ENCODE data around the gene UBE2S. TPM values are rescaled to one million over a fixed set of nuclear protein-coding genes. Genes with fewer than 3 reads are reported as not detected.

UBE2S gene
- total RNA-seq, 8 experiments from 2014 or later: 21.5 to 86.6 (median 37.8) TPM

DNA sequence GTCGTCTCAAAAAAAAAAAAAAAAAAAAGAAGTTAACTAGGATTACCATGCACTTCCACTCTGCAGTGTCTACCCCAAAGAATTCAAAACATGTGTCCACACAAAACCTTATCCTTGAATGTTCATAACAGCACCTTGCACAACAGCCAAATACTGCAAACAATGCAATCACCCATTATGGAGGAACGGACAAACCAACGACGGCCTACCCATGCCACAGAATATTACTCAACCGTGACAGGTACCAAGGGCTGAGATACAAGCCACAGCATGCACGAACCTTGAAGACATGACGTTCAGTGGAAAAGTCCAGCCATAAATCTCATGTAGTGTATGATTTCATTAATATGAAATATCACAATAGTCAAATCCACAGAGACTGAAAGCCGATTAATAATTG lies 38.5 kb upstream of the UBE2S start:
- in situ Hi-C loops (cut with MboI; ENCODE audit: low pct_unique_long_range_greater_than_20kb in 2 of 9, low sequenced_read_pairs in 9 of 9, unreplicated experiment in 9 of 9): loop anchor here in 1 of 9 experiments (25.0 kb wide), 1 partner anchor 309 kb away; the partner anchor contains the start of gene TNNT1
- H3K4me1 ChIP-seq (replicated peaks in 1 of 2): peaks cover 33 to 43% of the 10 kb centered on the region in 2 donors
- H3K4me3 ChIP-seq: no peak overlapping the region
- H3K27ac ChIP-seq: no peak overlapping the region
- no peak for ATAC-seq (replicated peaks in 6 of 8)
- 0 to 100% (median 56%) methylated on average over 1 to 8 of the region's 8 CpGs; no CpG with 5 or more reads in 2 of the 10 experiments for whole genome bisulfite sequencing, 10 experiments

- Histone ChIP-seq H3K4me1 (replicated peaks in 1 of 2) (peaks cover 36 to 46% of the 10 kb centered on the region in 2 donors), H3K27ac (no peak overlapping the region), H3K4me3 (no peak overlapping the region)
- in situ Hi-C loops (cut with MboI; ENCODE audit: low pct_unique_long_range_greater_than_20kb in 2 of 9, low sequenced_read_pairs in 9 of 9, unreplicated experiment in 9 of 9): loop anchor here in 1 of 9 experiments (25.0 kb wide), 1 partner anchor 307 kb away; the partner anchor contains the start of gene TNNT1
- ATAC-seq (replicated peaks in 6 of 8): no peak
- WGBS, 10 experiments: 14 to 75% (median 55%) methylated on average over 1 to 9 of the region's 11 CpGs; no CpG with 5 or more reads in 4 of the 10 experiments
Measured at GRCh38 chr19:55444646-55445045, 37.1 kb upstream of the UBE2S start.

- H3K4me3 ChIP-seq: no peak overlapping the region
- peaks cover 33 to 41% of the 10 kb centered on the region in 2 donors for H3K4me1 ChIP-seq (replicated peaks in 1 of 2)
- in situ Hi-C loops (cut with MboI; ENCODE audit: low pct_unique_long_range_greater_than_20kb in 2 of 9, low sequenced_read_pairs in 9 of 9, unreplicated experiment in 9 of 9): loop anchor here in 1 of 9 experiments (25.0 kb wide), 1 partner anchor 307 kb away; the partner anchor contains the start of gene TNNT1
- no peak overlapping the region for H3K27ac ChIP-seq
- no peak for ATAC-seq (replicated peaks in 6 of 8)
- WGBS, 10 experiments: 10 to 69% (median 42%) methylated on average over 2 to 7 of the region's 18 CpGs; no CpG with 5 or more reads in 4 of the 10 experiments
Measured at GRCh38 chr19:55443824-55444480, 36.4 kb upstream of the UBE2S start.

- Histone ChIP-seq H3K4me1 (replicated peaks in 1 of 2) (peaks cover 33 to 41% of the 10 kb centered on the region in 2 donors), H3K27ac (no peak within 1 kb of the TSS), H3K4me3 (peak within 1 kb of the TSS; percentile 7 to 28 (median 14))
- in situ Hi-C loops (cut with MboI; ENCODE audit: low pct_unique_long_range_greater_than_20kb in 2 of 9, low sequenced_read_pairs in 9 of 9, unreplicated experiment in 9 of 9): loop anchor here in 1 of 9 experiments (25.0 kb wide), 1 partner anchor 306 kb away; the partner anchor contains the start of gene TNNT1
- 0 to 20% (median 2%) methylated on average over 1 to 8 of the region's 43 CpGs; no CpG with 5 or more reads in 3 of the 10 experiments for WGBS, 10 experiments
- ATAC-seq (replicated peaks in 6 of 8): peak in 5 of 8 experiments; percentile 26 to 65 (median 62)
Measured at GRCh38 chr19:55443045-55443823, 35.6 kb upstream of the UBE2S start, which contains the start of gene SHISA7. Gene SHISA7, minus strand, starts transcription at chr19:55443300. Its CDS starts 437 bp downstream, at chr19:55442863.

DNA sequence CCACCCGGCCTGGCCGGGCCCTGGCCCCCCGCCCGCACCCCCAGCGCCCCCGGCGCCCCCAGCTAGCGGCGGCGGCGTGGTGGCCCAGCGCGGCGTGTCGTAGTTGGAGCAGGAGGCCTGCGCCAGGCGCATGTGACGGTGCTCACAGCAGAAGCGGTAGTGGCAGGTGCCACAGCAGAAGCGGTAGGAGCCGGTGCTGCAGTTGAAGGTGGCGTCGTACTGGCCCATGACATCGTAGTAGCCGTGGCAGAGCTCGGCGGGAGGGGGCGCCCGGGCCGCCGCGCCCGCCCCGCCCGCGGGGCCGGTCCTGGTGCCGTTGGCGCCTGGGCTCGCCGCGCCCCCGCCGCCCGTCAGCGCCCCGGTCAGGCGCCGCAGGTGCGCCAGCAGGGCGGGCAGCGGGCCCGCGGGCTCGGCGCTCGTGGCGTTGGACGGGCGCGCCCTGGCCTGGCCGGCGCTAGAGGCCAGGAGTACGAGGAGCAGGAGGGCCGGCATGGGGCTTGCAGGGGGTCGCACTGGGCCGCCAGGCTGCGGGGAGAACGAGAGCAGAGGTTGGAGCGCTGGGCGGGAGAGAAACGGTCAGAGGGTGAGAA lies 34.9 kb upstream of the UBE2S start:
- 1% methylated on average over 12 of the region's 72 CpGs; no CpG with 5 or more reads in 9 of the 10 experiments for WGBS, 10 experiments

GRCh38 chr19:55441692-55442321 lies 34.2 kb upstream of the UBE2S start:
- Histone ChIP-seq H3K4me1 (replicated peaks in 1 of 2) (peaks cover 33 to 41% of the 10 kb centered on the region in 2 donors), H3K27ac (no peak overlapping the region), H3K4me3 (peak overlapping the region in 4 of 5 donors; percentile 3 to 28 (median 21))
- 0 to 30% (median 11%) methylated on average over 1 to 7 of the region's 39 CpGs for WGBS, 10 experiments
- in situ Hi-C loops (cut with MboI; ENCODE audit: low pct_unique_long_range_greater_than_20kb in 2 of 9, low sequenced_read_pairs in 9 of 9, unreplicated experiment in 9 of 9): loop anchor here in 1 of 9 experiments (25.0 kb wide), 1 partner anchor 305 kb away; the partner anchor contains the start of gene TNNT1
- peak in 6 of 8 experiments; percentile 6 to 19 (median 14) for ATAC-seq (replicated peaks in 6 of 8)

More for the DNA sequence above, 34.9 kb upstream of the UBE2S start:
- peaks cover 33 to 41% of the 10 kb centered on the region in 2 donors for H3K4me1 ChIP-seq (replicated peaks in 1 of 2)
- H3K4me3 ChIP-seq: peak overlapping the region in 4 of 5 donors; percentile 3 to 28 (median 21)
- in situ Hi-C loops (cut with MboI; ENCODE audit: low pct_unique_long_range_greater_than_20kb in 2 of 9, low sequenced_read_pairs in 9 of 9, unreplicated experiment in 9 of 9): loop anchor here in 1 of 9 experiments (25.0 kb wide), 1 partner anchor 305 kb away; the partner anchor contains the start of gene TNNT1
- peak; percentile 17 to 60 (median 41) for ATAC-seq (replicated peaks in 6 of 8)
- H3K27ac ChIP-seq: no peak overlapping the region

- no peak overlapping the region for H3K27ac ChIP-seq
- peaks cover 33 to 41% of the 10 kb centered on the region in 2 donors for H3K4me1 ChIP-seq (replicated peaks in 1 of 2)
- in situ Hi-C loops (cut with MboI; ENCODE audit: low pct_unique_long_range_greater_than_20kb in 2 of 9, low sequenced_read_pairs in 9 of 9, unreplicated experiment in 9 of 9): loop anchor here in 1 of 9 experiments (25.0 kb wide), 1 partner anchor 304 kb away; the partner anchor contains the start of gene TNNT1
- ATAC-seq (replicated peaks in 6 of 8): no peak
- 0 to 50% (median 20%) methylated on average over 1 to 13 of the region's 21 CpGs; no CpG with 5 or more reads in 2 of the 10 experiments for WGBS, 10 experiments
- no peak overlapping the region for H3K4me3 ChIP-seq
Measured at GRCh38 chr19:55441319-55441691, 33.7 kb upstream of the UBE2S start.

GRCh38 chr19:55440411-55441105 lies 33.0 kb upstream of the UBE2S start:
- 0 to 100% (median 5%) methylated on average over 1 to 10 of the region's 39 CpGs; no CpG with 5 or more reads in 5 of the 10 experiments for WGBS, 10 experiments
- in situ Hi-C loops (cut with MboI; ENCODE audit: low pct_unique_long_range_greater_than_20kb in 2 of 9, low sequenced_read_pairs in 9 of 9, unreplicated experiment in 9 of 9): loop anchor here in 1 of 9 experiments (25.0 kb wide), 1 partner anchor 303 kb away; the partner anchor contains the start of gene TNNT1
- no peak overlapping the region for H3K27ac ChIP-seq
- peak overlapping the region in 4 of 5 donors; percentile 9 to 21 (median 16) for H3K4me3 ChIP-seq
- H3K4me1 ChIP-seq (replicated peaks in 1 of 2): peaks cover 33 to 41% of the 10 kb centered on the region in 2 donors
- peak in 3 of 8 experiments; percentile 4 to 8 (median 5) for ATAC-seq (replicated peaks in 6 of 8)

DNA sequence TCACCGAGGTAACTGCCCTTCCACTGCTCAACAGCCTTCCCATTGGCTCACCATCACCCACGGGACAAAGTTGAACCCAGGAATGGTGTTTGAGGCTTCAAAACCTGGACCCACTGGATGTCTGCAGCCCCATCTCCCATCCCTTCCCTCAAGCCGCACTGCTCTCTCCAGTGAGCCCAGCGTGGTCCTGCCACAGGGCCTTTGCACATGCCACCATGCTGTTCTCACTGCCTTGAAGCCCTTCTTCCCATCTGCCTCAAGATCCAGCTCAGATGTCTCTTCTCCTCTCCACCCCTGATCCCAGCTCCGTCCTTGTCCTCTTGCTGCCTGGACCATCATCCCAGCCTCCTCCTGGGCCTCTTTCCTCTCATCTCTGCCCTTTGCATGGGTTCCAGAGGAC lies 31.5 kb upstream of the UBE2S start:
- no peak overlapping the region for H3K27ac ChIP-seq
- no peak for ATAC-seq (replicated peaks in 6 of 8)
- WGBS, 10 experiments: 0 to 70% (median 42%) methylated on average over 1 to 4 of the region's 5 CpGs; no CpG with 5 or more reads in 5 of the 10 experiments
- in situ Hi-C loops (cut with MboI; ENCODE audit: low pct_unique_long_range_greater_than_20kb in 2 of 9, low sequenced_read_pairs in 9 of 9, unreplicated experiment in 9 of 9): loop anchor here in 1 of 9 experiments (25.0 kb wide), 1 partner anchor 302 kb away; the partner anchor contains the start of gene TNNT1
- H3K4me1 ChIP-seq (replicated peaks in 1 of 2): peaks cover 23 to 32% of the 10 kb centered on the region in 2 donors
- no peak overlapping the region for H3K4me3 ChIP-seq

DNA sequence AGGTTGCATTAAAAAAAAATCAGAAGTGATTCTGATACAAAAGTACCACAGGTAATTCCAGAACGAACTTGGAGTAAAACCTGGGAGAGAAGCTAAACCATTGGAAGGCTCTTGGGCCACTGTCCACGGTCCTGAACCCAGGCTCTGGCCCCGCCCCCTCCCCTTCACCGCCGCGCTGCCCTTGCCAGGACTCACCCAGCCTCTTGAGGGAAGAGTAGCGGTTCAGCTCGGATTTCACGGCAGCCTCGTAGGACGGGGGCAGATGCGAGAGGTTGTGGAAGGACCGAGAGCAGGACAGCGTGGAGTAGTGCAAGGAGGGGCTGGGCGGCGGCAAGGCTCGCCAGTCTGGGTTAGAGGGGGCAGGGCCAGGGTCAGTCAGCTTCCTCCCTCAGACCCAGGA lies 29.8 kb upstream of the UBE2S start:
- H3K4me3 ChIP-seq: no peak overlapping the region
- peaks cover 17 to 19% of the 10 kb centered on the region in 2 donors for H3K4me1 ChIP-seq (replicated peaks in 1 of 2)
- ATAC-seq (replicated peaks in 6 of 8): peak; percentile 18 to 91 (median 49)
- 3 to 7% (median 6%) methylated on average over 3 to 13 of the region's 17 CpGs; no CpG with 5 or more reads in 7 of the 10 experiments for WGBS, 10 experiments
- H3K27ac ChIP-seq: no peak overlapping the region
- in situ Hi-C loops (cut with MboI; ENCODE audit: low pct_unique_long_range_greater_than_20kb in 2 of 9, low sequenced_read_pairs in 9 of 9, unreplicated experiment in 9 of 9): loop anchor here in 1 of 9 experiments (25.0 kb wide), 1 partner anchor 300 kb away; the partner anchor contains the start of gene TNNT1

- in situ Hi-C loops (cut with MboI; ENCODE audit: low pct_unique_long_range_greater_than_20kb in 2 of 9, low sequenced_read_pairs in 9 of 9, unreplicated experiment in 9 of 9): loop anchor here in 1 of 9 experiments (25.0 kb wide), 1 partner anchor 300 kb away; the partner anchor contains the start of gene TNNT1
- no peak for ATAC-seq (replicated peaks in 6 of 8)
- WGBS, 10 experiments: 17 to 81% (median 36%) methylated on average over 2 to 8 of the region's 8 CpGs; no CpG with 5 or more reads in 3 of the 10 experiments
- no peak overlapping the region for H3K4me3 ChIP-seq
- peaks cover 11 to 13% of the 10 kb centered on the region in 2 donors for H3K4me1 ChIP-seq (replicated peaks in 1 of 2)
- H3K27ac ChIP-seq: no peak overlapping the region
Measured at GRCh38 chr19:55436847-55437246, 29.3 kb upstream of the UBE2S start.
